Ascending aorta (tissue), 2 donors: ENCODE measurements around the gene RSU1. TPM values are rescaled to one million over a fixed set of nuclear protein-coding genes. Genes with fewer than 3 reads are reported as not detected.

Source experiments
- DNase-seq, 2 donors: peaks; one replicate each; pipeline ENCODE4 v3.0.0-alpha.2; 2019; ENCODE audit warnings: low spot score in 2 of 2
- H3K27ac ChIP-seq, 2 donors: fragments of 200-600 bp; sonication (generic); one replicate each; pipeline ENCODE4 v1.5.1; 2016 to 2017; ENCODE audit warnings: mild to moderate bottlenecking in 1 of 2
- H3K27me3 ChIP-seq: fragments of 200-600 bp; sonication (generic); one replicate; pipeline ENCODE4 v1.5.1; 2017
- H3K36me3 ChIP-seq, 2 donors: fragments of 200-600 bp; sonication (generic); one replicate each; pipeline ENCODE4 v1.5.1; 2016
- H3K4me1 ChIP-seq, 2 donors: fragments of 200-600 bp; sonication (generic); one replicate each; pipeline ENCODE4 v1.5.1; 2016 to 2017; ENCODE audit warnings: mild to moderate bottlenecking in 1 of 2
- H3K4me3 ChIP-seq, 2 donors: fragments of 200-600 bp; sonication (generic); one replicate each; pipeline ENCODE4 v1.5.1; 2016 to 2017; ENCODE audit warnings: mild to moderate bottlenecking in 1 of 2
- H3K9me3 ChIP-seq, 2 donors: fragments of 200-600 bp; sonication (generic); one replicate each; pipeline ENCODE4 v1.5.1; 2016
- intact Hi-C: fragments of 100-400 bp; cut with DNase I; formaldehyde crosslinking; loops from one replicate; pipeline ENCODE4 v1.15.1; 2023
- total RNA-seq: library from RNA; depleted of rRNA; stranded (reverse); fragments of >200 nt; gene quantifications from one replicate; pipeline ENCODE4 v1.1.0, GENCODE V29; 2016
- TF ChIP-seq, protein P1 (sequence below), 3 experiments: fragments of 200-600 bp in 2 of 3; fragments of 450-650 bp in 1 of 3; sonication (generic) in 2 of 3; IDR thresholded peaks; one replicate each; pipeline ENCODE4 v1.5.1; 2016 to 2019; ENCODE audit warnings: antibody characterized with exemption in 3 of 3, mild to moderate bottlenecking in 1 of 3, moderate library complexity in 1 of 3

Gene RSU1
- total RNA-seq, 1 donor from 2014 or later: 82.2 TPM

- H3K27me3 ChIP-seq: no peaks in the 10 kb centered on the region
- no peak for DNase-seq
- no peaks in the 10 kb centered on the region for H3K36me3 ChIP-seq
- no peaks in the 10 kb centered on the region for H3K4me1 ChIP-seq
- H3K27ac ChIP-seq: no peak overlapping the region
- intact Hi-C loops: no loop called here
- no peaks in the 10 kb centered on the region for H3K9me3 ChIP-seq
- H3K4me3 ChIP-seq: no peak overlapping the region
- TF ChIP-seq, protein P1, sequence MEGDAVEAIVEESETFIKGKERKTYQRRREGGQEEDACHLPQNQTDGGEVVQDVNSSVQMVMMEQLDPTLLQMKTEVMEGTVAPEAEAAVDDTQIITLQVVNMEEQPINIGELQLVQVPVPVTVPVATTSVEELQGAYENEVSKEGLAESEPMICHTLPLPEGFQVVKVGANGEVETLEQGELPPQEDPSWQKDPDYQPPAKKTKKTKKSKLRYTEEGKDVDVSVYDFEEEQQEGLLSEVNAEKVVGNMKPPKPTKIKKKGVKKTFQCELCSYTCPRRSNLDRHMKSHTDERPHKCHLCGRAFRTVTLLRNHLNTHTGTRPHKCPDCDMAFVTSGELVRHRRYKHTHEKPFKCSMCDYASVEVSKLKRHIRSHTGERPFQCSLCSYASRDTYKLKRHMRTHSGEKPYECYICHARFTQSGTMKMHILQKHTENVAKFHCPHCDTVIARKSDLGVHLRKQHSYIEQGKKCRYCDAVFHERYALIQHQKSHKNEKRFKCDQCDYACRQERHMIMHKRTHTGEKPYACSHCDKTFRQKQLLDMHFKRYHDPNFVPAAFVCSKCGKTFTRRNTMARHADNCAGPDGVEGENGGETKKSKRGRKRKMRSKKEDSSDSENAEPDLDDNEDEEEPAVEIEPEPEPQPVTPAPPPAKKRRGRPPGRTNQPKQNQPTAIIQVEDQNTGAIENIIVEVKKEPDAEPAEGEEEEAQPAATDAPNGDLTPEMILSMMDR (IDR thresholded peaks at IDR 0.05): no peak
These were observed 116.9 kb downstream of the RSU1 start for GRCh38 chr10:16700331-16700730.

- DNase-seq: no peak
- intact Hi-C loops: no loop called here
- no peaks in the 10 kb centered on the region for H3K4me1 ChIP-seq
These were observed 117.7 kb downstream of the RSU1 start for GRCh38 chr10:16699435-16700057.

GRCh38 chr10:16698461-16698860, 118.8 kb downstream of the RSU1 start:
- Histone ChIP-seq H3K36me3 (no peaks in the 10 kb centered on the region), H3K27ac (no peak overlapping the region), H3K4me1 (no peaks in the 10 kb centered on the region), H3K9me3 (no peaks in the 10 kb centered on the region), H3K27me3 (no peaks in the 10 kb centered on the region), H3K4me3 (no peak overlapping the region)
- intact Hi-C loops: no loop called here
- no peak for DNase-seq
- TF ChIP-seq, protein P1 (IDR thresholded peaks at IDR 0.05): no peak

More at GRCh38 chr10:16699435-16700057, 117.7 kb downstream of the RSU1 start:
- TF ChIP-seq, protein P1 (IDR thresholded peaks at IDR 0.05): no peak
- Histone ChIP-seq H3K36me3 (no peaks in the 10 kb centered on the region), H3K27ac (no peak overlapping the region), H3K4me3 (no peak overlapping the region), H3K9me3 (no peaks in the 10 kb centered on the region), H3K27me3 (no peaks in the 10 kb centered on the region)

GRCh38 chr10:16690417-16690816, 126.8 kb downstream of the RSU1 start:
- intact Hi-C loops: no loop called here
- TF ChIP-seq, protein P1 (IDR thresholded peaks at IDR 0.05): no peak
- no peak for DNase-seq
- H3K27me3 ChIP-seq: no peaks in the 10 kb centered on the region
- no peaks in the 10 kb centered on the region for H3K36me3 ChIP-seq
- no peak overlapping the region for H3K27ac ChIP-seq
- H3K4me1 ChIP-seq: no peaks in the 10 kb centered on the region
- no peak overlapping the region for H3K4me3 ChIP-seq
- no peaks in the 10 kb centered on the region for H3K9me3 ChIP-seq

DNA sequence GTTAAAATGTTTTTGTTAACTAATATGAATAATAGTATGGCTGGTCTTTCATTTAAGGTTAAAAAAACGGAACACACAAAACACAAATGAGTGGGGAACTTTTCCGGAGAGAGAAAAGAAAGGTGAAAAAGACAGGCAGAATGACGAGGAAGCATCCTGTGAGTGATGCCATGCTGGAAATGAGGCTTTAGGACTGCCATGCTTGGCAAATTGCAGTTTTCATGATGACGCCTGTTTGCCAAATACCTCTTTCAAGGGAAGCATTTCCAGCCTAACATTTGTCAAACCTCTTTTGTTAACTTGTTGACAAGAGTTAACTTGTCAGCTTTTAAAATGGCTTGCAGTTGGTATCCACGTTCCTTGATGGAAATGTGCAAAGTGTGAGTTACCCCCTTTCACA, 127.5 kb downstream of the RSU1 start:
- H3K27ac ChIP-seq: no peak overlapping the region
- H3K9me3 ChIP-seq: no peaks in the 10 kb centered on the region
- H3K4me3 ChIP-seq: no peak overlapping the region
- no peaks in the 10 kb centered on the region for H3K4me1 ChIP-seq
- H3K36me3 ChIP-seq: no peaks in the 10 kb centered on the region
- no peaks in the 10 kb centered on the region for H3K27me3 ChIP-seq
- no peak for DNase-seq
- intact Hi-C loops: no loop called here
- TF ChIP-seq, protein P1 (IDR thresholded peaks at IDR 0.05): no peak

- Histone ChIP-seq H3K36me3 (no peaks in the 10 kb centered on the region), H3K27ac (no peak overlapping the region), H3K4me1 (no peaks in the 10 kb centered on the region), H3K9me3 (no peaks in the 10 kb centered on the region), H3K4me3 (no peak overlapping the region), H3K27me3 (no peaks in the 10 kb centered on the region)
- intact Hi-C loops: no loop called here
- TF ChIP-seq, protein P1 (IDR thresholded peaks at IDR 0.05): no peak
- DNase-seq: no peak
These were observed 128.0 kb downstream of the RSU1 start for GRCh38 chr10:16689227-16689626.
